SK-N-SH (cell line): ENCODE results near the gene LEO1. TPM values are rescaled to one million over a fixed set of nuclear protein-coding genes. Genes with fewer than 3 reads are reported as not detected.

Experiments used
- CTCF ChIA-PET: fragments of 300-600, 350-600 bp; formaldehyde crosslinking; extraction: SDS; loops from one replicate; lab custom pipeline; 2021; lab: Yijun Ruan, JAX
- POLR2A ChIA-PET: fragments of 350-600 bp; sonication (Branson Sonifier 250); formaldehyde crosslinking; extraction: SDS; loops from one replicate; lab custom pipeline; 2020; ENCODE audit warnings: antibody characterized with exemption, inconsistent platforms; lab: Yijun Ruan, JAX
- DNase-seq: peaks from one replicate; pipeline ENCODE4 v3.0.0; 2012
- H2AFZ ChIP-seq: fragments of 200-600 bp; sonication (generic); 2 replicates; pipeline ENCODE4 v1.8.1; 2016; ENCODE audit warnings: antibody characterized with exemption, mild to moderate bottlenecking, low read depth
- H3F3A ChIP-seq: fragments of 200-600 bp; sonication (generic); replicated peaks from 2 replicates; pipeline ENCODE3; 2016; ENCODE audit warnings: antibody characterized with exemption, mild to moderate bottlenecking; ENCODE audit not compliant: insufficient read depth
- H3K27ac ChIP-seq, 2 experiments: fragments of 200-500 bp in 1 of 2; fragments of 200-600 bp in 1 of 2; sonication (Bioruptor generic) in 1 of 2; sonication (generic), shearing (Covaris generic) in 1 of 2; 2 replicates each; pipeline versions ENCODE4 v1.5.1 to v1.6.1; 2014 to 2016; ENCODE audit warnings: low read depth in 2 of 2, inconsistent platforms in 1 of 2, low read length in 1 of 2, mild to moderate bottlenecking in 1 of 2, mixed read lengths in 1 of 2
- H3K27me3 ChIP-seq: fragments of 200-600 bp; sonication (generic), shearing (Covaris generic); 2 replicates; pipeline ENCODE4 v1.6.1; 2016; ENCODE audit warnings: mixed run types; ENCODE audit not compliant: insufficient read depth
- H3K36me3 ChIP-seq, 2 experiments: fragments of 200-500 bp in 1 of 2; fragments of 200-600 bp in 1 of 2; sonication (Bioruptor generic) in 1 of 2; sonication (generic) in 1 of 2; replicated peaks in 1 of 2; 2 replicates each; pipeline versions ENCODE3 to v1.5.1; 2014 to 2016; ENCODE audit warnings: low read length in 1 of 2, mild to moderate bottlenecking in 1 of 2; ENCODE audit not compliant: insufficient read depth in 2 of 2, control insufficient read depth in 1 of 2
- H3K4me1 ChIP-seq, 2 experiments: fragments of 200-500 bp in 1 of 2; fragments of 200-600 bp in 1 of 2; sonication (Bioruptor generic) in 1 of 2; sonication (generic), shearing (Covaris generic) in 1 of 2; 2 replicates each; pipeline versions ENCODE4 v1.5.1 to v1.6.1; 2014 to 2016; ENCODE audit warnings: low read depth in 1 of 2, low read length in 1 of 2, mixed run types in 1 of 2; ENCODE audit not compliant: insufficient read depth in 2 of 2, control insufficient read depth in 1 of 2
- H3K4me2 ChIP-seq: fragments of 200-600 bp; sonication (generic), shearing (Covaris generic); 2 replicates; pipeline ENCODE4 v1.6.1; 2017; ENCODE audit warnings: mixed run types
- H3K4me3 ChIP-seq, 2 experiments: fragments of 200-500 bp in 1 of 2; fragments of 200-600 bp in 1 of 2; sonication (Bioruptor generic) in 1 of 2; sonication (generic), shearing (Covaris generic) in 1 of 2; 2 replicates each; pipeline versions ENCODE4 v1.5.1 to v1.8.1; 2014 to 2016; ENCODE audit warnings: low read depth in 2 of 2, inconsistent platforms in 1 of 2, low read length in 1 of 2, mild to moderate bottlenecking in 1 of 2, mixed read lengths in 1 of 2, moderate library complexity in 1 of 2
- H3K79me2 ChIP-seq: fragments of 200-600 bp; sonication (generic); 2 replicates; pipeline ENCODE4 v1.8.1; 2017; ENCODE audit warnings: mild to moderate bottlenecking; ENCODE audit not compliant: insufficient read depth
- H3K9ac ChIP-seq: fragments of 200-600 bp; sonication (generic); 2 replicates; pipeline ENCODE4 v1.6.1; 2017; ENCODE audit warnings: mixed run types
- H3K9me2 ChIP-seq: fragments of 200-600 bp; sonication (generic); 2 replicates; pipeline ENCODE4 v1.6.1; 2017; ENCODE audit warnings: mixed run types
- H3K9me3 ChIP-seq: fragments of 200-600 bp; sonication (generic); 2 replicates; pipeline ENCODE4 v1.6.1; 2017; ENCODE audit warnings: mixed run types, mild to moderate bottlenecking, moderate library complexity
- H4K20me1 ChIP-seq: fragments of 200-600 bp; sonication (generic); 2 replicates; pipeline ENCODE4 v1.6.1; 2017; ENCODE audit warnings: mild to moderate bottlenecking, mixed run types; ENCODE audit not compliant: insufficient read depth
- ELF1 ChIP-seq: IDR thresholded peaks from 2 replicates; pipeline ENCODE4 v1.4.0; 2012
- GATA2 ChIP-seq: sonication (generic); formaldehyde crosslinking; IDR thresholded peaks from 2 replicates; pipeline ENCODE4 v1.5.0; 2020; ENCODE audit warnings: mild to moderate bottlenecking, missing genetic modification reagents
- JUND ChIP-seq: IDR thresholded peaks from 2 replicates; pipeline ENCODE4 v1.4.0; 2012
- MXI1 ChIP-seq: IDR thresholded peaks from 2 replicates; pipeline ENCODE4 v1.6.1; 2012; ENCODE audit warnings: mild to moderate bottlenecking, low read depth, low read length, improper control_type of control experiment
- NFIC ChIP-seq: IDR thresholded peaks from 2 replicates; pipeline ENCODE4 v1.4.0; 2012; ENCODE audit warnings: borderline replicate concordance
- POLR2AphosphoS5 ChIP-seq: IDR thresholded peaks from 2 replicates; pipeline ENCODE4 v1.6.1; 2012; ENCODE audit warnings: low read depth, low read length
- RAD21 ChIP-seq: IDR thresholded peaks from 2 replicates; pipeline ENCODE4 v1.6.1; 2012; ENCODE audit warnings: mild to moderate bottlenecking, low read length
- RFX5 ChIP-seq: IDR thresholded peaks from 2 replicates; pipeline ENCODE4 v1.6.1; 2012; ENCODE audit warnings: mild to moderate bottlenecking, improper control_type of control experiment, low read length
- SIN3A ChIP-seq: IDR thresholded peaks from 2 replicates; pipeline ENCODE4 v1.6.1; 2012; ENCODE audit warnings: low read depth, mild to moderate bottlenecking, low read length, moderate library complexity, borderline replicate concordance
- SMC3 ChIP-seq: IDR thresholded peaks from 2 replicates; pipeline ENCODE4 v1.6.1; 2012; ENCODE audit warnings: low read depth, low read length, improper control_type of control experiment
- TAF1 ChIP-seq: IDR thresholded peaks from 2 replicates; pipeline ENCODE4 v1.6.1; 2012; ENCODE audit warnings: low read depth, mild to moderate bottlenecking, low read length, moderate library complexity, borderline replicate concordance
- TCF12 ChIP-seq: IDR thresholded peaks from 2 replicates; pipeline ENCODE4 v1.4.0; 2012
- YY1 ChIP-seq: IDR thresholded peaks from 2 replicates; pipeline ENCODE4 v1.4.0; 2012; ENCODE audit warnings: low read depth, mild to moderate bottlenecking
- WGBS: methylation state at CpG from one replicate; pipeline ENCODE4 v1.1.6; 2017; ENCODE audit warnings: low lambda C conversion rate; 5-methylcytosine and 5-hydroxymethylcytosine counted together
- polyA plus RNA-seq, 3 experiments: library from polyadenylated mRNA; depleted of rRNA; stranded (reverse); fragments of >200 nt; gene quantifications; 2 replicates each; pipeline ENCODE4 v1.2.3, GENCODE V29; 2012
- TF ChIP-seq, protein P1 (sequence below): fragments of 150-350 bp; IDR thresholded peaks from 2 replicates; pipeline ENCODE4 v1.6.1; 2016; ENCODE audit warnings: mild to moderate bottlenecking, low read depth, low read length
- TF ChIP-seq, protein P2 (sequence below): fragments of 150-350 bp; IDR thresholded peaks from 2 replicates; pipeline ENCODE4 v1.6.1; 2017; ENCODE audit warnings: antibody characterized with exemption, low read length, low read depth, borderline replicate concordance
- TF ChIP-seq, protein P3 (sequence below): fragments of 200-600 bp; sonication (generic); IDR thresholded peaks from 2 replicates; pipeline ENCODE4 v1.6.1; 2017; ENCODE audit warnings: antibody characterized with exemption, mild to moderate bottlenecking, moderate library complexity
- TF ChIP-seq, protein P4 (sequence below): IDR thresholded peaks from 2 replicates; pipeline ENCODE4 v1.4.0; 2012; ENCODE audit warnings: low read depth, borderline replicate concordance
- TF ChIP-seq, protein P5 (sequence below): IDR thresholded peaks from 2 replicates; pipeline ENCODE4 v1.6.1; 2012; ENCODE audit warnings: mild to moderate bottlenecking, low read depth, low read length, moderate library complexity

The LEO1 gene
- polyA plus RNA-seq, 1 of the 3 experiments (the other 2 are of a cell fraction), result 6.7 TPM

DNA sequence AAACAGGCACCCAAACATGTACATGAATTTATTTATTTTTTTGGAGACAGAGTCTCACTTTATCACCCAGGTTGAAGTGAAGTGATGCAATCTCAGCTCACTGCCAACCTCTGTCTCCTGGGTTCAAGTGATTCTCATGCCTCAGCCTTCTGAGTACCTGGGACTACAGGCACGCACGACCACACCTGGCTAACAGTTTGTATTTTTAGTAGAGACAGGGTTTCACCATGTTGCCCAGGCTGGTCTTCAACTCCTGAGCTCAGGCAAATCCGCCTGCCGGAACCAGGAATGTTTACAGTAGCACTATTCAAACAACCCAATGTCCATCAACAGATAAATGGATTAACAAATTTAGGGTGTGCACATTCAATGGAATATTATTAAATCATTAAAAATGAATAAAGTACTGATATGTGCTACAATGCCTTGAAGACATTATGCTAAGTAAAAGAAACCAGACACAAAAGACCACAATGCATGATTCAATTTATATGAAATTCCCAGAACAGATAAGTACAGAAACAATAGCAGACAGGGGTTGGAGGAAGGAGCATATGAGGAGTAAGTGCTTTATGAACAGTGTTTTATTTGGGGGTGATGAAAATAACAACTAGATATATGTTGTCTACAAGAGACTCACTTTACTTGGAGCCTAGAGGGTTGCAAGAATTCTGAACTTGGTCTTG, 1.3 kb downstream of the LEO1 start (continued):
- TF ChIP-seq TAF1 (no peak), JUND (no peak), RFX5 (no peak), NFIC (no peak), TCF12 (0 out of 2 replicates have a peak, but pooled peaks have one; percentile 13), SMC3 (no peak), SIN3A (no peak)
- TF ChIP-seq, protein P1, sequence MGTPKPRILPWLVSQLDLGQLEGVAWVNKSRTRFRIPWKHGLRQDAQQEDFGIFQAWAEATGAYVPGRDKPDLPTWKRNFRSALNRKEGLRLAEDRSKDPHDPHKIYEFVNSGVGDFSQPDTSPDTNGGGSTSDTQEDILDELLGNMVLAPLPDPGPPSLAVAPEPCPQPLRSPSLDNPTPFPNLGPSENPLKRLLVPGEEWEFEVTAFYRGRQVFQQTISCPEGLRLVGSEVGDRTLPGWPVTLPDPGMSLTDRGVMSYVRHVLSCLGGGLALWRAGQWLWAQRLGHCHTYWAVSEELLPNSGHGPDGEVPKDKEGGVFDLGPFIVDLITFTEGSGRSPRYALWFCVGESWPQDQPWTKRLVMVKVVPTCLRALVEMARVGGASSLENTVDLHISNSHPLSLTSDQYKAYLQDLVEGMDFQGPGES, result no peak
- TF ChIP-seq, protein P2, sequence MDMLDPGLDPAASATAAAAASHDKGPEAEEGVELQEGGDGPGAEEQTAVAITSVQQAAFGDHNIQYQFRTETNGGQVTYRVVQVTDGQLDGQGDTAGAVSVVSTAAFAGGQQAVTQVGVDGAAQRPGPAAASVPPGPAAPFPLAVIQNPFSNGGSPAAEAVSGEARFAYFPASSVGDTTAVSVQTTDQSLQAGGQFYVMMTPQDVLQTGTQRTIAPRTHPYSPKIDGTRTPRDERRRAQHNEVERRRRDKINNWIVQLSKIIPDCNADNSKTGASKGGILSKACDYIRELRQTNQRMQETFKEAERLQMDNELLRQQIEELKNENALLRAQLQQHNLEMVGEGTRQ, result no peak
- TF ChIP-seq, protein P3, sequence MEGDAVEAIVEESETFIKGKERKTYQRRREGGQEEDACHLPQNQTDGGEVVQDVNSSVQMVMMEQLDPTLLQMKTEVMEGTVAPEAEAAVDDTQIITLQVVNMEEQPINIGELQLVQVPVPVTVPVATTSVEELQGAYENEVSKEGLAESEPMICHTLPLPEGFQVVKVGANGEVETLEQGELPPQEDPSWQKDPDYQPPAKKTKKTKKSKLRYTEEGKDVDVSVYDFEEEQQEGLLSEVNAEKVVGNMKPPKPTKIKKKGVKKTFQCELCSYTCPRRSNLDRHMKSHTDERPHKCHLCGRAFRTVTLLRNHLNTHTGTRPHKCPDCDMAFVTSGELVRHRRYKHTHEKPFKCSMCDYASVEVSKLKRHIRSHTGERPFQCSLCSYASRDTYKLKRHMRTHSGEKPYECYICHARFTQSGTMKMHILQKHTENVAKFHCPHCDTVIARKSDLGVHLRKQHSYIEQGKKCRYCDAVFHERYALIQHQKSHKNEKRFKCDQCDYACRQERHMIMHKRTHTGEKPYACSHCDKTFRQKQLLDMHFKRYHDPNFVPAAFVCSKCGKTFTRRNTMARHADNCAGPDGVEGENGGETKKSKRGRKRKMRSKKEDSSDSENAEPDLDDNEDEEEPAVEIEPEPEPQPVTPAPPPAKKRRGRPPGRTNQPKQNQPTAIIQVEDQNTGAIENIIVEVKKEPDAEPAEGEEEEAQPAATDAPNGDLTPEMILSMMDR, result no peak
- TF ChIP-seq, all 33 proteins: peak for 3

DNA sequence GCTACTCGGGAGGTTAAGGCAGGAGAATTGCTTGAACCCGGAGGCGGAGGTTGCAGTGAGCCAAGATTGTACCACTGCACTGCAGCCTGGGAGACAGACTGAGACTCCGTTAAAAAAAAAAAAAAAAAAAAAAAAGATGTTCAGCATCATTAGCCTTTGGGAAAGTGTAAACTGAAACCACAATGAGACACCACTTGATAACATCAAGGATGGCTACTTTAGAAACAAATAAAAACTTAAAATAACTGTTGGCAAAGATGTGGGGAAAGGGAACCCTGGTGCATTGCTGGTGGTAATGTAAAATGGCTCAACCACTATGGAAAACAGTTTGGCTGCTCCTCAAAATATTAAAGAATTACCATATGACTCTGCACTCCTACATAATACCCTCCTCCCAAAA, 1.9 kb downstream of the LEO1 start:
- Histone ChIP-seq H3K9me3 (peaks cover 9% of the 10 kb centered on the region; the same call in 1 of the 2 replicates), H3K9ac (no peak overlapping the region; the same call in 1 of the 2 replicates), H3K9me2 (no peaks in the 10 kb centered on the region), H3F3A (peaks cover 25% of the 10 kb centered on the region), H3K4me2 (peak overlapping the region; percentile 74), H3K27ac (peak overlapping the region in 1 of 2 experiments; percentile 94; a peak in 3 of 4 replicates), H3K4me3 (peak overlapping the region in 1 of 2 experiments; percentile 95; a peak in 1 of 4 replicates), H4K20me1 (peaks cover 11% of the 10 kb centered on the region; the same call in 1 of the 2 replicates), H3K79me2 (peaks cover 81% of the 10 kb centered on the region), H3K27me3 (no peaks in the 10 kb centered on the region), H3K36me3 (peaks cover under 1 to 24% of the 10 kb centered on the region in 2 experiments), H3K4me1 (peaks cover 0 to 5% of the 10 kb centered on the region in 2 experiments; a peak in 2 of 4 replicates), H2AFZ (no peak overlapping the region)
- ChIA-PET POLR2A (no interaction called here), CTCF (interaction anchor here (0.6 to 1.0 kb wide), 2 partner anchors 24 to 48 kb away, joined by 3 read pairs; no protein-coding TSS in a partner anchor)
- no peak for DNase-seq
- WGBS, result 72% methylated on average over 4 of the region's 4 CpGs
- TF ChIP-seq TCF12, result no peak
- no peak for TF ChIP-seq YY1
- TF ChIP-seq, protein P4, sequence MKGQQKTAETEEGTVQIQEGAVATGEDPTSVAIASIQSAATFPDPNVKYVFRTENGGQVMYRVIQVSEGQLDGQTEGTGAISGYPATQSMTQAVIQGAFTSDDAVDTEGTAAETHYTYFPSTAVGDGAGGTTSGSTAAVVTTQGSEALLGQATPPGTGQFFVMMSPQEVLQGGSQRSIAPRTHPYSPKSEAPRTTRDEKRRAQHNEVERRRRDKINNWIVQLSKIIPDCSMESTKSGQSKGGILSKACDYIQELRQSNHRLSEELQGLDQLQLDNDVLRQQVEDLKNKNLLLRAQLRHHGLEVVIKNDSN, result no peak
- TF ChIP-seq MXI1, result no peak
- TF ChIP-seq, protein P2, result no peak
- no peak for TF ChIP-seq ELF1
- no peak for TF ChIP-seq GATA2 (CRISPR knock-in tag)
- TF ChIP-seq RAD21, result no peak
- TF ChIP-seq RFX5, result no peak
- no peak for TF ChIP-seq JUND
- TF ChIP-seq POLR2AphosphoS5, result no peak
- TF ChIP-seq, protein P1, result no peak
- TF ChIP-seq, protein P5, sequence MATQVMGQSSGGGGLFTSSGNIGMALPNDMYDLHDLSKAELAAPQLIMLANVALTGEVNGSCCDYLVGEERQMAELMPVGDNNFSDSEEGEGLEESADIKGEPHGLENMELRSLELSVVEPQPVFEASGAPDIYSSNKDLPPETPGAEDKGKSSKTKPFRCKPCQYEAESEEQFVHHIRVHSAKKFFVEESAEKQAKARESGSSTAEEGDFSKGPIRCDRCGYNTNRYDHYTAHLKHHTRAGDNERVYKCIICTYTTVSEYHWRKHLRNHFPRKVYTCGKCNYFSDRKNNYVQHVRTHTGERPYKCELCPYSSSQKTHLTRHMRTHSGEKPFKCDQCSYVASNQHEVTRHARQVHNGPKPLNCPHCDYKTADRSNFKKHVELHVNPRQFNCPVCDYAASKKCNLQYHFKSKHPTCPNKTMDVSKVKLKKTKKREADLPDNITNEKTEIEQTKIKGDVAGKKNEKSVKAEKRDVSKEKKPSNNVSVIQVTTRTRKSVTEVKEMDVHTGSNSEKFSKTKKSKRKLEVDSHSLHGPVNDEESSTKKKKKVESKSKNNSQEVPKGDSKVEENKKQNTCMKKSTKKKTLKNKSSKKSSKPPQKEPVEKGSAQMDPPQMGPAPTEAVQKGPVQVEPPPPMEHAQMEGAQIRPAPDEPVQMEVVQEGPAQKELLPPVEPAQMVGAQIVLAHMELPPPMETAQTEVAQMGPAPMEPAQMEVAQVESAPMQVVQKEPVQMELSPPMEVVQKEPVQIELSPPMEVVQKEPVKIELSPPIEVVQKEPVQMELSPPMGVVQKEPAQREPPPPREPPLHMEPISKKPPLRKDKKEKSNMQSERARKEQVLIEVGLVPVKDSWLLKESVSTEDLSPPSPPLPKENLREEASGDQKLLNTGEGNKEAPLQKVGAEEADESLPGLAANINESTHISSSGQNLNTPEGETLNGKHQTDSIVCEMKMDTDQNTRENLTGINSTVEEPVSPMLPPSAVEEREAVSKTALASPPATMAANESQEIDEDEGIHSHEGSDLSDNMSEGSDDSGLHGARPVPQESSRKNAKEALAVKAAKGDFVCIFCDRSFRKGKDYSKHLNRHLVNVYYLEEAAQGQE, result no peak
